ENCODE measurements around the gene EVI2B. TPM values are rescaled to one million over a fixed set of nuclear protein-coding genes. Genes with fewer than 3 reads are reported as not detected.
"Not testable (repeated sequence)": the region's sequence is repeated elsewhere in the genome, so short reads cannot be mapped to it uniquely, and the experiment has no call there.

The EVI2B gene
- total and polyA plus RNA-seq, 12 donors, result 0.77 to 14.2 (median 1.8) TPM

GRCh38 chr17:31294231-31294630 lies 19.6 kb downstream of the EVI2B start:
- DNase-seq (no peak), ATAC-seq (no peak)
- H3K36me3 ChIP-seq, result peaks cover 0 to 45% (median 0%) of the 10 kb centered on the region in 9 donors
- WGBS, 2 donors, result 96 to 97% methylated on average over 3 of the region's 3 CpGs
- TF ChIP-seq CTCF (IDR thresholded peaks at IDR 0.05), result no peak
- intact Hi-C loops (cut with DNase I), result no loop called here
- no peaks in the 10 kb centered on the region for H3K9me3 ChIP-seq
- H3K27me3 ChIP-seq, result no peaks in the 10 kb centered on the region
- no peak overlapping the region for H3K4me3 ChIP-seq
- peaks cover 0 to 9% (median 0%) of the 10 kb centered on the region in 9 donors for H3K4me1 ChIP-seq
- H3K27ac ChIP-seq, result no peak overlapping the region

DNA sequence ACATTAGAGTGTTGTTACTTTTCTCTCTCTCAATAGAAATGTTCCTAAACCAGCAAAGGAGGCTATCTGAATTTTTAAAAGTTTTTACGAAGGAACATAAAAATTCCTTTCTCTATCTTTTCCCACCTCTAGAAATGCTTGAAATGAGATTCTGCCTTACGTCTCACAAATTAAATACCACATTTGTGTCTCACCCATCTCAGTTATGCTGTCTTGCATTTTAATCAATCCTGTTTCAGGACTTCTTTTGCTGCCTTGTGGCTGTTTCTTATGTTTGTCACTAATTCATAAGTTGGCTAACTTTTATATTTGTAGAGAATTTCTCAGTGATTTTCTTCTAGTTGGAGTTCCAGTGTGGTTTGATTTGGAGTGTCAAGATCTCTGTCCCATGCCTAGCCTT lies 20.3 kb downstream of the EVI2B start:
- Histone ChIP-seq H3K4me3 (no peak overlapping the region), H3K4me1 (peaks cover 0 to 9% (median 0%) of the 10 kb centered on the region in 9 donors), H3K36me3 (peaks cover 0 to 45% (median 0%) of the 10 kb centered on the region in 9 donors), H3K9me3 (no peaks in the 10 kb centered on the region), H3K27ac (no peak overlapping the region), H3K27me3 (no peaks in the 10 kb centered on the region)
- DNase-seq (no peak), ATAC-seq (no peak)
- no peak for TF ChIP-seq CTCF (IDR thresholded peaks at IDR 0.05)
- 89 to 93% methylated on average over 2 of the region's 2 CpGs for WGBS, 2 donors
- intact Hi-C loops (cut with DNase I), result no loop called here

DNA sequence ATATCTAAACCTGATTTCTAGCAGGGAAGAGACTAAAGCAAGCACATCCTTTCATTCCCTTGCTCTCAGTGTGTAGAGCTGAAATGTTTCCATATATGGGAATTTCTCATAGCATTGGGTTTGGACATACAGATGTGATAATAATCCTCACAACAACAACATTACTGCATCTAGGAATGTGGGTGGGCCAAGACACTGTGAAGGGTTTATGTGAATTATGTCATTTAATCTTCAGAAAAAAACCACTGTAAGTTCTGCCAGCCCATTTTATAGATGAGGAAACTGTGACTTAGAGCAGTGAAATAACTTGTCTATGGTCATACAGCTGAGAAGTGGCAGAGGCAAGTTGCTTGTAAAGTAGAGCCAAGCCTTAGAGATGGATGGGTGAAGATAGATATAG lies 22.0 kb downstream of the EVI2B start:
- DNase-seq, result no peak
- no peak for ATAC-seq
- intact Hi-C loops (cut with DNase I), result no loop called here
- TF ChIP-seq CTCF (IDR thresholded peaks at IDR 0.05), result no peak
- Histone ChIP-seq H3K4me3 (no peak overlapping the region), H3K4me1 (peaks cover 0 to 9% (median 0%) of the 10 kb centered on the region in 9 donors), H3K27me3 (no peaks in the 10 kb centered on the region), H3K27ac (no peak overlapping the region), H3K36me3 (peaks cover 0 to 49% (median 0%) of the 10 kb centered on the region in 9 donors), H3K9me3 (no peaks in the 10 kb centered on the region)

- Histone ChIP-seq H3K4me3 (no peak overlapping the region), H3K36me3 (peaks cover 0 to 52% (median 0%) of the 10 kb centered on the region in 9 donors), H3K9me3 (no peaks in the 10 kb centered on the region), H3K4me1 (peaks cover 0 to 7% (median 0%) of the 10 kb centered on the region in 9 donors), H3K27me3 (no peaks in the 10 kb centered on the region), H3K27ac (no peak overlapping the region)
- no peak for ATAC-seq
- TF ChIP-seq CTCF (IDR thresholded peaks at IDR 0.05), result no peak
- 83 to 93% methylated on average over 3 of the region's 3 CpGs for WGBS, 2 donors
- intact Hi-C loops (cut with DNase I), result no loop called here
- DNase-seq, result no peak
Measured at GRCh38 chr17:31289790-31290189, 24.1 kb downstream of the EVI2B start.

GRCh38 chr17:31287932-31288331 lies 25.9 kb downstream of the EVI2B start:
- H3K9me3 ChIP-seq; H3K4me1 ChIP-seq; intact Hi-C loops (cut with DNase I); H3K27ac ChIP-seq; DNase-seq; H3K27me3 ChIP-seq; ATAC-seq; H3K4me3 ChIP-seq: not testable (repeated sequence)
- peaks cover 0 to 55% (median 0%) of the 10 kb centered on the region in 9 donors for H3K36me3 ChIP-seq
- 44 to 100% methylated on average over 1 of the region's 1 CpG for WGBS, 2 donors

All from heart right ventricle (tissue), 16 donors.